Fibroblast of skin of back (primary cell): ENCODE data around the gene ATG2A. TPM values are rescaled to one million over a fixed set of nuclear protein-coding genes. Genes with fewer than 3 reads are reported as not detected.
A peak's percentile ranks its signal among the peaks of the same experiment; 100 is the strongest.

Experiments used
- DNase-seq: peaks from one replicate; pipeline ENCODE4 v3.0.0-alpha.2; 2013
- polyA plus RNA-seq, 2 experiments: library from polyadenylated mRNA; unstranded; fragments of 120-200 nt; gene quantifications; one replicate each; pipeline ENCODE4 v1.2.1, GENCODE V29; 2013; ENCODE audit not compliant: insufficient read length in 2 of 2

The ATG2A gene
- 14.8 TPM for polyA plus RNA-seq (2013, experiment 1 of 2; ENCODE audit: insufficient read length)
- polyA plus RNA-seq (2013, experiment 2 of 2; ENCODE audit: insufficient read length): 7.3 TPM

DNA sequence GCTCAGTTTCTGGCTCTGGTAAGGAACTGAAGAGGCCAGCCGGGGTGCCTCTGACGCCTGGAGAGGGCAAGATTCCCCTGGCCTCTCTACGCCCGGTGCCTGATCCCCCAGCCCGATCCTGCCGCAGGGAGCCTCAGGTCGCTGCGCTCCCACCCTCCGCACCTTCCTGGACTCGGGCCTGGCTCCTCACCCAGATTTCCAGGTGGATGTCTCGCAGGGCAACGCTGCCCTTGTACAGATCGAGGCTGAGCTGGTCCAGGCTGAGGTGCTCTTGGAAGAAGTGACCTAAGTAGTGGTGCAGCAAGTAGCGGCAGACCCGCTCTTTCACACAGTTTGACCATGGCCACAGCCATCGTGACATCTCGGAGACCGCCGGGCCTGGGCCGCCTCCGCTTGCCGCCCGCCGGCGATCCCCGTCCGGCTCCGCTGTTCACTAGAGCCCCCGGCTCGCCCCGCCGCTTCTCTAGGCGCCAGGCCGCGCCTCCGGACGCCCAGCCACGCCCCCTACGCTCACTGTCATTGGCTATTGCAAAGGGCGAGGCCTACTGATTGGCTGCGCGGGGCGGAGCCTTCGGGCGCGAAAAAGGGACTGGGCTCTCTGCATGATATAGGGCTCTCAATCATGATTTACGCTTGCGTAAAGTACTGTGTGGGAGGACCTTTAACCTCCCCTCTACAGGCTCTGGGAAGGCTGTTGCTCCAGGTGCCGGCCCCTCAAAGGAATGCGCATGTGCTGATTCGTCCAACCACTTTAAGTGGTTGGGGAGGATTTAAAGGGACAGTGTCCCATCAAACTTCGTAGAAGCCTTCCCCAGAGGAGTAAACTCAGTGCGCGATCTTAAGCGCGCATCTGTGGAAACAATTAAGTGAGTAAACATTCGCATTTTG is at the start of gene ATG2A:
ATG2A (minus strand) TSS at position 435 of the 888 bp plus-strand sequence; CDS start at position 361, 74 bp downstream.
- peak; percentile 100 for DNase-seq

DNA sequence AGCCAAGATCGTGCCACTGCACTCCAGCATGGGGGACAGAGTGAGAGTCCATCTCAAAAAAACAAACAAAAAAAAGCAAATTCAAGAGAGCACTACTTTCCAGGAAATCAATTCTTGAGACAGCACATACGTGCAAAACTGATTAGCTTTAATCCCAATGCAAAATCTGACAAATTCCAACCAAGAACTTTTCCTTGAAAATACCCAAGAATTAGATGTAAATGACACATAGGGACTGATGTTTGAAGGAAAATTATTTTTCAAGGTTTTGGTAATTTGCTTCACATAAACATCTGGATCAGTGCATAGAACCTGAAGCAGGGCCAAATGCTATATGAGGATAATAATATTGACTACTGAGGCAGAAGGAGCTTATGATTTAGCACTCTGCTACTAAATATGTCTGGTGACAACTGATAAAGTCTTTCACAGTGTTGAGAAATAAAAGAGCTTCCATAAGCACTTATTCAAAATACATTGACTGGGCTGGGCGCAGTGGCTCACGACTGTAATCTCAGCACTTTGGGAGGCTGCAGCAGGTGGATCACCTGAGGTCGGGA is 46.1 kb upstream of the ATG2A start:
- DNase-seq: no peak

DNA sequence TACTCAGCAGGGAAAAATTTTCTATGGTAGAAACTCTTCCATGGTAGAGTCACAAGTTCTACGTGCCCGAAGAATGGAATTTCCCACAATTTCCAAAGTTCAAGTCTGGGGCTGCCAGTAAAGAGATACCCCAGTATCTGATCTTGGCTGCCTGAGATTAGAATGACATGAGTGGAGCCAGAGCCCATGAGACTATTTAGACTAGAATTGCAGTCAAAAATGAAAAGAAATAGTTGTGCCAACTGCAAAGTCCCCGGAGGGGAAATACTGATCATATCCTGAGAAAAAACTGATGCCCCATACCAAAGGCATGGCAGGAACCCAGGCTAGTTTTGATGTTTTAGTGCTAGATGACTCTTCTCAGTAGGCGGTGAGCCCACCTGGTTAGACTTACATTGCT is 43.7 kb upstream of the ATG2A start:
- no peak for DNase-seq

GRCh38 chr11:64959498-64959897 is 42.5 kb upstream of the ATG2A start:
- no peak for DNase-seq

- DNase-seq: no peak
Observed at GRCh38 chr11:64954201-64954600, 37.2 kb upstream of the ATG2A start.

DNA sequence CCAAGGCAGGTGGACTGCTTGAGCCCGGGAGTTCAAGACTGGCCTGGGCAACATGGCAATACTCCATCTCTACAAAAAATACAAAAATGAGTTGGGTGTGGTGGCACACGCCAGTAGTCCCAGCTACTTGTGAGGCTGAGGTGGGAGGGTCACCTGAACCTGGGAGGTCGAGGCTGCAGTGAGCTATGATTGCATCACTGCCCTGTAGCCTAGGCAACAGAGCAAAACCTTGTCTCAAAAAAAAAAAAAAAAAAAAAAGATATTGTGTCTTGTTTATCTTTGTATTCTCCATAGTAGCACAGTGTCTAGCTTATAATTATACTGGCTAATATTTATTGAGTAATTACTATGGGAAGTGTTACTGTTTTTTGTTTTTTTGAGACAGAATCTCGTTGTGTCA is 34.5 kb upstream of the ATG2A start:
- no peak for DNase-seq

DNA sequence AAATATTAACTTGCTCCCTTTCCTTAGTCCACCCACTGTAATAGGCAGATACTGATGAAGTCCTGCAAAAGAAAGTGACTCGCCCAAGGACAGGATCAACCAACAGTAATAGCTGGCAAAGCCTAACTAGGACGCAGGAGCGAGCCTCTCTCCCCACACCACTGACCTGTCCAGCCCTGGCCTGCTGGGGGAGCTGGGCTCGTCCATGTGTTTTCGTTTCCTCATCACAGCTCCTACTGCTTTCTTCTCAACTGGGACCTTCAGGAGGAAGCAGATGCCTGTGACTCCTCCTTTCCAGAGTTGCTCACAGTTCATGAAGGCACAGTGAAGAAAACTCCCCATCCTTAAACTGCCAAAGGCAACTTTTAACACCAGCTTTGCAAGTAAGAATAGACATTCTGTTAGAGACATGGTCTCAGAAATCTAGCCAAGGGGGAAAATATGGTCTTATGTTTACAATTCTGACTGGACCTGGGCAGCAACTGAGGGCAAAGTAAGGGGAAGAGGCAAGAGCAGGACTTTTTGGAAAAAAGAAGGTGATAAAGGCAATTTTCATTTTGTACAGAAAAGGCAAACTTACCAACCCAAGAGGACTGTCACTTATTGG is 30.3 kb upstream of the ATG2A start:
- DNase-seq: no peak

DNA sequence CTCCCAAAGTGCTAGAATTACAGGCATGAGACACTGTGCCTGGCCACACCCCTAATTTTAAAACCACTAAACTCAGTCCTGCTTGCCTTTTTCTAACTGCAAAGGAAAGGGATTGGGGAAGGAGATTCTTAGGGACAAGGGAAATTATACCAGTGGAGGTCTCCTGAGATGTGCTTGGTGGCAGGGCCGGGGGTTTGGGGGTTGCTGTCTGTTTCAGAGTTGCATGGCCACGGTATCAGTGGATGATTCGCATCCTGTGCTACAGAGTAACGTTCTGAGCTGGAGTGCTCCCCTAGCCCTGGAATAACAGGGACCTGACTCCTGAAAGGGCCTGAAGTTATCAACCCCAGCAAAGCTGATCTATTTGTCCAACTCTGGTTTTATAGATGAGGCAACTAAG is 19.5 kb upstream of the ATG2A start:
- DNase-seq: no peak

DNA sequence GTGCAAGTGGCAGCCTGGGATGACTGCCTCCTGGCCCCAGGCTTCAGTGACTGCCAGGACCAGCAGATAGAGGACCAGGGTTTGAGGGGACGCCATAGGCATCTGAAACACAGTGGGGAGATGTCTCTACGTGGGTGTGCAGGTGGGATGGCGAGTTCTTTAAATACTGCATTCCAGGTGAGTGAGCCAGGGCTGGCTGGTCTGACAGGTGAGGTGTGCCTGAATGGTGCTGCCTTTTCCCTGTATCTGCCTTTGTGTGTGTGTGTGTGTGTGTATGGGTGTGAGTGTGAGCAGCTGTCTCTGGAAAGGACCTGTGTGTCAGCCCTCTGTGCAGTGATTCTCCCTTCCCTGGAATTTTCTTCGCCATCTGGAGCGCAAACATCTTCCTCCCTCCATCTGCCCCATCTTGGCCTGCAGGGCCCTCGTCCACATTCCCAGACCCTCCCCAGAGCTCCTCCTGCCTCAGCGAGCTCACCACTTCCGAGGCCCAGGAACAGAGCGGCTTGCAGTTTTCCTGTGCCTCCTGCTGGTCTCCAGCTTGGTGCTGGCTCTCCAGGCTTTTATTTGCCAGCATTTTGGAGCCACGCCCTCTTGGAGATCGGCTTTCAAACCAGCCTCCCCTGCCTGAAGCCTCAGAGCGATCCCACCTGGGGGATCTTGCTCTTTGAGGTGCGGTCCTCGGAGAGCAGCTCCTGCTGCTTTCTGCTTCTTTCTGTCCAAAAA is 18.5 kb upstream of the ATG2A start, which contains the start of gene GPHA2:
GPHA2 (minus strand) TSS at position 535 of the 723 bp plus-strand sequence; CDS start at position 102, 433 bp downstream.
- DNase-seq: peak; percentile 28

GRCh38 chr11:64934682-64935358 is 17.8 kb upstream of the ATG2A start:
- DNase-seq: no peak

GRCh38 chr11:64933935-64934681 is 17.1 kb upstream of the ATG2A start:
- DNase-seq: no peak

- DNase-seq: no peak
Observed at GRCh38 chr11:64933213-64933934, 16.4 kb upstream of the ATG2A start.

DNA sequence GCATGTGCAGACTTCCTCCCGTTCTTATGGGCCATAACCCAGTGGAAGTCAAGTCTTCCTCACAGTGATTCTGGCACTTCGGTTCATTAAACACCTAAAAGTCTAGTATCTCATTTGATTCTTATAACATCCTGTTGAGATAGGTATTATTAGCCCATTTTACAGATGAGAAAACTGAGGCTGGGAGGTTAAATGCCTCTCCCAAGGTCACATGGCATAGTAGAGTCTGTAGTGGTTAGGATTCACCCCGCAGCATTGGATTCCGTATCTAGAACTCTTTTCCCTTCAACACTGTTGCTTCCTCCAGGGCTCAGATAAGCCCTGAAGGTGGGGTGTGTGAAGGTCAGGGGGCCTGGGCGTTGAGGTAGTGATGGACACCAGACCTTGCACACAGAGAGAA is 15.3 kb upstream of the ATG2A start:
- DNase-seq: no peak

GRCh38 chr11:64931290-64931689 is 14.3 kb upstream of the ATG2A start:
- no peak for DNase-seq

- no peak for DNase-seq
Observed at GRCh38 chr11:64930340-64930739, 13.3 kb upstream of the ATG2A start.

GRCh38 chr11:64929625-64930024 is 12.6 kb upstream of the ATG2A start:
- no peak for DNase-seq

DNA sequence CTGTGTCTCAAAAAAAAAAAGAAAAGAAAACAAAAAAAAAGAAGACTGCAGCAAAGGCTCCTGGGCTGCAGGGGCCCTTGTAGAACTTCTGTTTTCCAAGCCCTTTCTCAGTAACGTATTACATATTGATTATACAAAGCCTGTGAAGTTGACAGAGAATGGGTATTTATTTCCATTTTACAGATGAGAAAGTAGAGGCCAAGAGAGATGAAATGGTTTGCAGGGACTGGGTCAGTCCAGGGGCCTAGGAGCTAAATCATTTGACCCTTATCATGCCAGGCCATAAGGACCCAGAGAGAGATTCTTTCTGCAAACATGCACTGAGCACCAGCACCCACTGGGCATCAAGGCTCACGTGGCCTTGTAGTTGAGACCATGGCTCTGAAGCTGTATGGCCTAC is 11.9 kb upstream of the ATG2A start:
- DNase-seq: no peak

- DNase-seq: no peak
Observed at GRCh38 chr11:64926689-64927088, 9.7 kb upstream of the ATG2A start.

DNA sequence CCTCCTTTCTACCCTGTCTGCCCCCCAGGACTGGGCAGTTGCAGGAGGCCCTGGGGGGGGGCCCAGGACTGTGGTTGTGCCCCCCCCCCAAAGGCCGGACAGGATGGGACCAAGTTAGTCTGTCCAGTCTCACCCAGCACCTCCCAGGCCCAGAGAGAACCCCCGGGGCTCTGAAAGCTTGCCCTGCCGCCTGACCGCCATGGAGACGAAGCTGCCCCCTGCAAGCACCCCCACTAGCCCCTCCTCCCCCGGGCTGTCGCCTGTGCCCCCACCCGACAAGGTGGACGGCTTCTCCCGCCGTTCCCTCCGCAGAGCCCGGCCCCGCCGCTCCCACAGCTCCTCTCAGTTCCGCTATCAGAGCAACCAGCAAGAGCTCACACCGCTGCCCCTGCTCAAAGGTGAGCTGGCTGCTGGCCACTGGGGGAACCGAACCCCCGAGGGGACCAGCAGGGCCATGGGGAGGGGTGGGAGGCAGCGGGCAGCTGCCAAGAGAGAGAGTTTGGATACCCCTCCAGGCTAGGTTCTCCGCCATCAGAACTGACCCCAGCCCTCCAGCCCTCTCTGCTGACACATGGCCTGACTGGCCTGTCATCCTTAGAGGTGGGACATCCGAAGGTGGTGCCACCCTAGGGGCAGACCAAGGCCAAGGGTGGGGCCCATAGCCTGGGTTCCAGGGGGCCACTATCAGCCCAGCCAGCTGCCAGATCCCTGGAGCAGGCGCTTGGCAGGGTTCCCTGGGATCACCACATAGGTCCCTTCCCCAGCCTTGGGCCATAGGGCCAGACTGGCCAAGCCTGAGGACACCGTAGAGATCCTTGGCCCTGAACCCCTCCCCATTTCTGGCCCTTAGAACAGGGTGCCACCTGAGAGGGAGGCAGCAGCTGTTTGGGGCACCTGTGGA is 8.8 kb upstream of the ATG2A start:
- DNase-seq: no peak

DNA sequence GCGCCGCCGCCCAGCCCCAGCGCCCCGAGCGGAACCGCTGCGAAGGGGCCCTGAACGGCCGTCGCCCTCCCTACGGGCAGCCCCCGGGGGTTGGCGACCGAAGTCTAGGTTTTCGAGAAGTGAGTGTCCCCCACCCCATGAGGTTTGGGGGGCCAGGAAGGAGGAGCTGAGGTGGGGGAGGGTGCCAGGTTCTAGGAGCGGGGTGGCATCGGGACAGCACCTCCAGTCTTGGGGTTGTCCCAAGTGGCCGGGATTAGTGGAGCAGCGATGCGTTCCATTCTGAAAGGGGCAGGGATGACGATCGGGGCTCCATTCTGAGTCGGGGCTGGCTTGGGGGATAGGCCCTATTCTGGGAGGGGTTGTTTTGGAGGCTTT is 7.9 kb upstream of the ATG2A start:
- DNase-seq: peak; percentile 13
